ENCODE data around the gene TMEM272. TPM values are rescaled to one million over a fixed set of nuclear protein-coding genes. Genes with fewer than 3 reads are reported as not detected.

TMEM272 gene
- total RNA-seq, 1 donor from 2014 or later, result not detected

DNA sequence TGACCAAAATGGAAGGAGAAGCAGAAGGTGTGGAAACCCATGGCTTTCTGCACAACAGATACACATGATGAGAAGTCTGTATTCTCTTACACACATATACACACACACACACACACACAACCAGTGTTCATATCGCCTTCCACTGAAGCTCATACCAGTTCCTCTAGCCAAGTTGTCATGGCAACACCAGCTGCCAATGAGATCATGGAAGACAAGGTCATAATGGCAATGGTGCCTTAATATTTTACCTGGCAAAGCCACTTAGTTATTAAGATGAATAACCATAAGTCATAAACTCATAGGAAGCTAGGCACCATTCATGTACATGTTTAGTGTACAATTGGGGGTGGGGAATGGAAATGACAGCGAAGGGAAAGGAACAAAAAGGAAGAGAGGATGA, 38.4 kb downstream of the TMEM272 start:
- DNase-seq (ENCODE audit: extremely low spot score, unreplicated experiment), result no peak
- peaks cover 30% of the 10 kb centered on the region for H3K4me1 Mint-ChIP-seq (ENCODE audit: unreplicated experiment)
- H3K27me3 Mint-ChIP-seq (ENCODE audit: unreplicated experiment), result no peaks in the 10 kb centered on the region
- no peak overlapping the region for H3K27ac Mint-ChIP-seq (ENCODE audit: unreplicated experiment)
- no peaks in the 10 kb centered on the region for H3K9me3 Mint-ChIP-seq (ENCODE audit: unreplicated experiment)
- H3K36me3 Mint-ChIP-seq (ENCODE audit: unreplicated experiment), result no peaks in the 10 kb centered on the region
- H3K4me3 Mint-ChIP-seq (ENCODE audit: unreplicated experiment), result no peak overlapping the region
- TF ChIP-seq, protein P1, sequence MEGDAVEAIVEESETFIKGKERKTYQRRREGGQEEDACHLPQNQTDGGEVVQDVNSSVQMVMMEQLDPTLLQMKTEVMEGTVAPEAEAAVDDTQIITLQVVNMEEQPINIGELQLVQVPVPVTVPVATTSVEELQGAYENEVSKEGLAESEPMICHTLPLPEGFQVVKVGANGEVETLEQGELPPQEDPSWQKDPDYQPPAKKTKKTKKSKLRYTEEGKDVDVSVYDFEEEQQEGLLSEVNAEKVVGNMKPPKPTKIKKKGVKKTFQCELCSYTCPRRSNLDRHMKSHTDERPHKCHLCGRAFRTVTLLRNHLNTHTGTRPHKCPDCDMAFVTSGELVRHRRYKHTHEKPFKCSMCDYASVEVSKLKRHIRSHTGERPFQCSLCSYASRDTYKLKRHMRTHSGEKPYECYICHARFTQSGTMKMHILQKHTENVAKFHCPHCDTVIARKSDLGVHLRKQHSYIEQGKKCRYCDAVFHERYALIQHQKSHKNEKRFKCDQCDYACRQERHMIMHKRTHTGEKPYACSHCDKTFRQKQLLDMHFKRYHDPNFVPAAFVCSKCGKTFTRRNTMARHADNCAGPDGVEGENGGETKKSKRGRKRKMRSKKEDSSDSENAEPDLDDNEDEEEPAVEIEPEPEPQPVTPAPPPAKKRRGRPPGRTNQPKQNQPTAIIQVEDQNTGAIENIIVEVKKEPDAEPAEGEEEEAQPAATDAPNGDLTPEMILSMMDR (IDR thresholded peaks at IDR 0.05), result no peak

DNA sequence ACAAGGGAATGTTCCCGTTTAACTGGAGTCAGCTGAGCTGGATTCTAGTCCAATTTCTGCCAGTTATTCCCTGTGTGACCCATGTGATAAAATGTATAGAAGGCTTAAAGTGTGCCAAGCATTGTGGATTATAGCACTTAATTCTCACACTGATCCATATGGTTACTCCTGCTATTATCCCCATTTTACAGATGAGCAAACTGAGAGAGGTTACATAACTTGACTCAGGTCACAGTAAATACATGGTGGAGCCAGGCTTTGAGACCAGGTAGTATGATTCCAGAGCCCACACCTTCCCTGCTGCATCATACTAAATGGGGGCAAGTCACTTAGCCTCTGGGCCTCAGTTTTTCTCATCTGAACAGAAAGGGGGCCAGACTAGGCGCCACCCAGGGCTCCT, 39.1 kb downstream of the TMEM272 start:
- no peaks in the 10 kb centered on the region for H3K9me3 Mint-ChIP-seq (ENCODE audit: unreplicated experiment)
- no peak overlapping the region for H3K4me3 Mint-ChIP-seq (ENCODE audit: unreplicated experiment)
- no peaks in the 10 kb centered on the region for H3K27me3 Mint-ChIP-seq (ENCODE audit: unreplicated experiment)
- no peaks in the 10 kb centered on the region for H3K36me3 Mint-ChIP-seq (ENCODE audit: unreplicated experiment)
- no peak overlapping the region for H3K27ac Mint-ChIP-seq (ENCODE audit: unreplicated experiment)
- TF ChIP-seq, protein P1 (IDR thresholded peaks at IDR 0.05), result no peak
- H3K4me1 Mint-ChIP-seq (ENCODE audit: unreplicated experiment), result peaks cover 34% of the 10 kb centered on the region
- no peak for DNase-seq (ENCODE audit: extremely low spot score, unreplicated experiment)

DNA sequence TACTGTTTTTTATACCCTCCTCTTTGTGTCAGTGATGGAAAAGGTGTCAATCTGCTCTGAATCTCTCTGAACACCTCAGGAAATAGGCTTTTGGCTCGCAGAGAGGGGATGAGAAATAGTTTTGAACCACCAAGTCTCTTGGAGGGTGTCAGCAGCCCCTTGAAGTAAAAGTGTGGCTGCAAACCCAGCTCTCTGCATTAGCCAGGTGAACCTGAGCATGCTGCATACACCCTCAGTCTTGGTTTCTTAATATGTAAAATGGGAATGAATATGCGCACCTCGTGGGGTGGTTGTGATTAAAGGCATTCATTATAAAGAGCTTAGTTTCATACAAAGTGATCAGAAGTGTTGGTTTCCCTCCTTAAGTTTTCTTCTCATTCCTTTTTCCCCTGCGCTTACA, 39.7 kb downstream of the TMEM272 start:
- TF ChIP-seq, protein P1 (IDR thresholded peaks at IDR 0.05), result no peak
- peak overlapping the region; percentile 79 for H3K27ac Mint-ChIP-seq (ENCODE audit: unreplicated experiment)
- DNase-seq (ENCODE audit: extremely low spot score, unreplicated experiment), result no peak
- peak overlapping the region; percentile 73 for H3K4me3 Mint-ChIP-seq (ENCODE audit: unreplicated experiment)
- peaks cover 34% of the 10 kb centered on the region for H3K4me1 Mint-ChIP-seq (ENCODE audit: unreplicated experiment)
- no peaks in the 10 kb centered on the region for H3K36me3 Mint-ChIP-seq (ENCODE audit: unreplicated experiment)
- no peaks in the 10 kb centered on the region for H3K27me3 Mint-ChIP-seq (ENCODE audit: unreplicated experiment)
- no peaks in the 10 kb centered on the region for H3K9me3 Mint-ChIP-seq (ENCODE audit: unreplicated experiment)

DNA sequence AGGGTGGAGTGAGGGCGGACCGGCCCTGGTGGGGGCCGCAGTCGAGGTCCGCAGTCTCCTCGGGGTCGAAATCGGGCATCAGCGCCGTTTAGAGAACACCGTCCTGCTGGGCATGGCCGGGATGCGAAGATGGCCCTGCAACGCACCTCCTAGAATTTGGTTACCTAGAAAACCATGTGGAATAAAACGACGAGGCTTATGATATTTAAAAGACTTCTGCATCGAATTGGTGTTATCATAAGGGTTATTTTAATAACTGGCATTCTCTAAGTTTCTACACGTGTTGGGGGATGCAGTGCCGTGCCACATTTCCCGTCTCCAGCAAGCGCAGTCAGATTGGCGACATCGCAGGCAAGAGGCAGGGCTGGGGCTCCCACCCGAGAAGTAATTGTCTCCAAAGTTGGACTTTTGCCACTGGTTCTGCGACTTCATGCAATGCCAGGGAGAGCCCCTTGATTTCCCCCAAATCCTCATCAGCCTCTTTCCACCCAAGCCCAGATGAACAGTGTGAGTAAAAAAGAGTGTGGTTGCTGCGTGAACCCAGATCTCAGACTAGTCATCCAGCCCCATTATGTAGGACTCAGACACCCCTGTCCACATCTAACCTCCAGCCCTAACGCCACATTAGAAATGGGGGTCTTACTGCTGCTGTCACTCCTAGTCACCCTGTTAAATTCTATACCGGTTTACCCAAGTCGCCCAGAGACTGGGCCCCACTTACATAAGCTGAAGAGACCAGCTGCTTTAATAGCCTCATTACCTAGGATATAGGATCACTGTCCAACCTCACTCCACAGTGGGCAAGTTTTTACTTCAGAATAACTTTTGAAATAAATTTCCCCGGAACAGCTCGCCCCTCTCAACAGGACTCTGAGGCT, 40.4 kb downstream of the TMEM272 start:
- Mint-ChIP-seq H3K36me3 (ENCODE audit: unreplicated experiment) (no peaks in the 10 kb centered on the region), H3K27me3 (ENCODE audit: unreplicated experiment) (no peaks in the 10 kb centered on the region), H3K27ac (ENCODE audit: unreplicated experiment) (peak overlapping the region; percentile 79), H3K4me1 (ENCODE audit: unreplicated experiment) (peaks cover 34% of the 10 kb centered on the region), H3K9me3 (ENCODE audit: unreplicated experiment) (no peaks in the 10 kb centered on the region), H3K4me3 (ENCODE audit: unreplicated experiment) (peak overlapping the region; percentile 73)
- TF ChIP-seq, protein P1 (IDR thresholded peaks at IDR 0.05), result no peak
- no peak for DNase-seq (ENCODE audit: extremely low spot score, unreplicated experiment)

DNA sequence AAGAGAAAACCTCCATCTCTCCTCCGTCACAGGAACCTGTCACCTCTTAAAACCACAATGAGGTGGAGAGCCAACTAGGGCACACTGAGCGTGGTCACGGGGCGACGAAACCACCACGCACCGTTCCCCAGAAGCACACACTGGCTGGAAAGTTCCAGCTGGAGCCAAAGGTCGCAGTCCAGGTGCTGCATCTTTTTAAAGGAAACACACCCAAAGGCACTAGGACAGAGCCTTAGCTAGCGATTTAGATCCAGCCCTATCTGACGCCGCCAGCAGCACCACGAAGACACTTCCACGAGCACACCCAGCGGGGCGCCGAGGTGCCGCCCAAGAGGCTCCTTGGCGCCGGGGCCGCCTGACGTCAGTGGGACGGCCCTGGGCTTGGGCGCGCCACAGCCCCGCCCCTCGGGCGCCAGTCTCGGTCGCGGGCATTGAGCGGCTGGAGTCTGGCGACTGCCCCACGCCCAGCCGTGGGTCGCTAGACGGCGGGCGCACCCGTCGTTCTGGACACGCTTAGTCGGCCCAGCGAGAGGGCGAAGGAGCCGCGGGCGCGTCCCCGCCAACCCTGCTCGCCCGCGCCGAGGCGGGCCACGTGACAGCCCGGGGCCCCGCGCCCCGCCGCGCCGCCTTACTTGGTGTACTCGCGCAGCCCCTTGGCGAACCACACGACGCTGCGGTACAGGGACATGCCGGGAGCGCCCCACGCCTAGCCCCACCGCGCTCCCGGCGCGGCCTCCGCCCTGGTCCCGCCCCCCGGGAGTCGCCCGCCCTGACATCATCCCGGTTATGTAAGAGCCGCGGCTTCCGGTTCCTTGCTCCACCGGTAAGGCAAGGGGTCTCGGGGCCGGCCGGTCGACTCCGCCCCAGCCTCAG, 41.3 kb downstream of the TMEM272 start, which contains the start of gene DHRS12:
Gene DHRS12, minus strand, starts transcription at position 742 of the 873 bp plus-strand sequence. CDS start 4,504 bp downstream, outside the sequence.
- H3K4me1 Mint-ChIP-seq (ENCODE audit: unreplicated experiment), result peaks cover 34% of the 10 kb centered on the region
- TF ChIP-seq, protein P1 (IDR thresholded peaks at IDR 0.05), result no peak
- no peaks in the 10 kb centered on the region for H3K36me3 Mint-ChIP-seq (ENCODE audit: unreplicated experiment)
- H3K27ac Mint-ChIP-seq (ENCODE audit: unreplicated experiment), result peak within 1 kb of the TSS; percentile 86
- DNase-seq (ENCODE audit: extremely low spot score, unreplicated experiment), result peak; percentile 93
- H3K27me3 Mint-ChIP-seq (ENCODE audit: unreplicated experiment), result no peaks in the 10 kb centered on the region
- no peaks in the 10 kb centered on the region for H3K9me3 Mint-ChIP-seq (ENCODE audit: unreplicated experiment)
- peak within 1 kb of the TSS; percentile 80 for H3K4me3 Mint-ChIP-seq (ENCODE audit: unreplicated experiment)
